ELF-1 (cell line): ENCODE measurements around the gene TPK1.

Source experiments
- DNase-seq: peaks from one replicate; pipeline ENCODE4 v3.0.0-alpha.2; 2016; ENCODE audit warnings: low read depth, low spot score

Gene TPK1

GRCh38 chr7:144414815-144415214 lies 421.0 kb downstream of the TPK1 start:
- no peak for DNase-seq

- no peak for DNase-seq
Measured at GRCh38 chr7:144410441-144410840, 425.4 kb downstream of the TPK1 start.

- no peak for DNase-seq
Measured at GRCh38 chr7:144408121-144408520, 427.7 kb downstream of the TPK1 start.

- DNase-seq, result peak; percentile 14
Measured at GRCh38 chr7:144407266-144407931, 428.5 kb downstream of the TPK1 start.

GRCh38 chr7:144404946-144405345 lies 430.9 kb downstream of the TPK1 start:
- no peak for DNase-seq

GRCh38 chr7:144403649-144404061 lies 432.2 kb downstream of the TPK1 start, which contains the start of gene NOBOX:
Gene NOBOX (minus strand): TSS chr7:144403693.
- DNase-seq, result no peak

- DNase-seq, result no peak
Measured at GRCh38 chr7:144403102-144403501, 432.8 kb downstream of the TPK1 start.
